ENCODE results near the gene RPS6KB2.

Gene RPS6KB2

GRCh38 chr11:67392183-67392715, 36.0 kb upstream of the RPS6KB2 start:
- no peaks in the 10 kb centered on the region for H3K9me3 Mint-ChIP-seq

GRCh38 chr11:67393437-67393836, 34.9 kb upstream of the RPS6KB2 start:
- peaks cover 31% of the 10 kb centered on the region for H3K4me1 Mint-ChIP-seq (ENCODE audit: low read depth)
- H3K27ac Mint-ChIP-seq = no peak overlapping the region
- no peaks in the 10 kb centered on the region for H3K9me3 Mint-ChIP-seq
- H3K27me3 Mint-ChIP-seq (ENCODE audit: low read depth) = no peaks in the 10 kb centered on the region
- peak overlapping the region; percentile 97 for H3K4me3 Mint-ChIP-seq
- DNase-seq (ENCODE audit: low spot score) = no peak
- peaks cover 35% of the 10 kb centered on the region for H3K36me3 Mint-ChIP-seq (ENCODE audit: low read depth)

More at GRCh38 chr11:67392183-67392715, 36.0 kb upstream of the RPS6KB2 start:
- peak overlapping the region; percentile 97 for H3K4me3 Mint-ChIP-seq
- H3K4me1 Mint-ChIP-seq (ENCODE audit: low read depth) = peaks cover 26% of the 10 kb centered on the region
- H3K36me3 Mint-ChIP-seq (ENCODE audit: low read depth) = peaks cover 25% of the 10 kb centered on the region
- DNase-seq (ENCODE audit: low spot score) = no peak
- H3K27ac Mint-ChIP-seq = peak overlapping the region; percentile 77
- peaks cover under 1% of the 10 kb centered on the region for H3K27me3 Mint-ChIP-seq (ENCODE audit: low read depth)

- peaks cover 31% of the 10 kb centered on the region for H3K4me1 Mint-ChIP-seq (ENCODE audit: low read depth)
- no peak for DNase-seq (ENCODE audit: low spot score)
- H3K4me3 Mint-ChIP-seq = peak overlapping the region; percentile 46
- no peaks in the 10 kb centered on the region for H3K27me3 Mint-ChIP-seq (ENCODE audit: low read depth)
- H3K36me3 Mint-ChIP-seq (ENCODE audit: low read depth) = peaks cover 37% of the 10 kb centered on the region
- H3K9me3 Mint-ChIP-seq = no peaks in the 10 kb centered on the region
- peak overlapping the region; percentile 55 for H3K27ac Mint-ChIP-seq
These were observed 34.3 kb upstream of the RPS6KB2 start for GRCh38 chr11:67393990-67394389.

GRCh38 chr11:67395555-67396258, 32.6 kb upstream of the RPS6KB2 start:
- peaks cover 31% of the 10 kb centered on the region for H3K4me1 Mint-ChIP-seq (ENCODE audit: low read depth)

GRCh38 chr11:67396259-67396581, 32.1 kb upstream of the RPS6KB2 start:
- Mint-ChIP-seq H3K27ac (peak overlapping the region; percentile 55), H3K4me1 (ENCODE audit: low read depth) (peaks cover 29% of the 10 kb centered on the region), H3K27me3 (ENCODE audit: low read depth) (no peaks in the 10 kb centered on the region), H3K9me3 (no peaks in the 10 kb centered on the region), H3K36me3 (ENCODE audit: low read depth) (peaks cover 54% of the 10 kb centered on the region), H3K4me3 (no peak overlapping the region)
- DNase-seq (ENCODE audit: low spot score) = no peak

More at GRCh38 chr11:67395555-67396258, 32.6 kb upstream of the RPS6KB2 start:
- H3K4me3 Mint-ChIP-seq = no peak overlapping the region
- no peaks in the 10 kb centered on the region for H3K9me3 Mint-ChIP-seq
- DNase-seq (ENCODE audit: low spot score) = no peak
- H3K27me3 Mint-ChIP-seq (ENCODE audit: low read depth) = no peaks in the 10 kb centered on the region
- H3K36me3 Mint-ChIP-seq (ENCODE audit: low read depth) = peaks cover 53% of the 10 kb centered on the region
- no peak overlapping the region for H3K27ac Mint-ChIP-seq

GRCh38 chr11:67396587-67397389, 31.5 kb upstream of the RPS6KB2 start:
- Mint-ChIP-seq H3K36me3 (ENCODE audit: low read depth) (peaks cover 54% of the 10 kb centered on the region), H3K4me3 (peak overlapping the region; percentile 62), H3K9me3 (no peaks in the 10 kb centered on the region), H3K27me3 (ENCODE audit: low read depth) (no peaks in the 10 kb centered on the region), H3K27ac (peak overlapping the region; percentile 81), H3K4me1 (ENCODE audit: low read depth) (peaks cover 28% of the 10 kb centered on the region)
- DNase-seq (ENCODE audit: low spot score) = no peak

GRCh38 chr11:67397536-67397935, 30.8 kb upstream of the RPS6KB2 start:
- H3K4me3 Mint-ChIP-seq = peak overlapping the region; percentile 45
- H3K4me1 Mint-ChIP-seq (ENCODE audit: low read depth) = peaks cover 31% of the 10 kb centered on the region
- peak overlapping the region; percentile 31 for H3K27ac Mint-ChIP-seq
- H3K27me3 Mint-ChIP-seq (ENCODE audit: low read depth) = no peaks in the 10 kb centered on the region
- DNase-seq (ENCODE audit: low spot score) = no peak
- no peaks in the 10 kb centered on the region for H3K9me3 Mint-ChIP-seq
- H3K36me3 Mint-ChIP-seq (ENCODE audit: low read depth) = peaks cover 52% of the 10 kb centered on the region

GRCh38 chr11:67397986-67398660, 30.2 kb upstream of the RPS6KB2 start:
- Mint-ChIP-seq H3K27me3 (ENCODE audit: low read depth) (no peaks in the 10 kb centered on the region), H3K27ac (peak overlapping the region; percentile 67), H3K36me3 (ENCODE audit: low read depth) (peaks cover 49% of the 10 kb centered on the region), H3K4me3 (peak overlapping the region; percentile 45), H3K9me3 (no peaks in the 10 kb centered on the region), H3K4me1 (ENCODE audit: low read depth) (peaks cover 28% of the 10 kb centered on the region)
- no peak for DNase-seq (ENCODE audit: low spot score)

- DNase-seq (ENCODE audit: low spot score) = no peak
- Mint-ChIP-seq H3K4me3 (peak overlapping the region; percentile 51), H3K27ac (peak overlapping the region; percentile 31), H3K4me1 (ENCODE audit: low read depth) (peaks cover 27% of the 10 kb centered on the region), H3K9me3 (no peaks in the 10 kb centered on the region), H3K36me3 (ENCODE audit: low read depth) (peaks cover 48% of the 10 kb centered on the region), H3K27me3 (ENCODE audit: low read depth) (no peaks in the 10 kb centered on the region)
These were observed 29.4 kb upstream of the RPS6KB2 start for GRCh38 chr11:67398661-67399563.

GRCh38 chr11:67400251-67400941, 27.9 kb upstream of the RPS6KB2 start:
- no peaks in the 10 kb centered on the region for H3K9me3 Mint-ChIP-seq
- no peaks in the 10 kb centered on the region for H3K27me3 Mint-ChIP-seq (ENCODE audit: low read depth)
- peak overlapping the region; percentile 90 for H3K4me3 Mint-ChIP-seq
- peaks cover 30% of the 10 kb centered on the region for H3K4me1 Mint-ChIP-seq (ENCODE audit: low read depth)
- H3K27ac Mint-ChIP-seq = peak overlapping the region; percentile 69
- DNase-seq (ENCODE audit: low spot score) = no peak
- peaks cover 55% of the 10 kb centered on the region for H3K36me3 Mint-ChIP-seq (ENCODE audit: low read depth)

- Mint-ChIP-seq H3K4me3 (peak overlapping the region; percentile 90), H3K27me3 (ENCODE audit: low read depth) (no peaks in the 10 kb centered on the region), H3K9me3 (no peaks in the 10 kb centered on the region), H3K4me1 (ENCODE audit: low read depth) (peaks cover 34% of the 10 kb centered on the region), H3K36me3 (ENCODE audit: low read depth) (peaks cover 59% of the 10 kb centered on the region), H3K27ac (no peak overlapping the region)
- DNase-seq (ENCODE audit: low spot score) = no peak
These were observed 27.3 kb upstream of the RPS6KB2 start for GRCh38 chr11:67400942-67401494.

- Mint-ChIP-seq H3K36me3 (ENCODE audit: low read depth) (peaks cover 60% of the 10 kb centered on the region), H3K27me3 (ENCODE audit: low read depth) (no peaks in the 10 kb centered on the region), H3K4me3 (peak within 1 kb of the TSS; percentile 90), H3K27ac (peak within 1 kb of the TSS; percentile 84), H3K9me3 (no peaks in the 10 kb centered on the region), H3K4me1 (ENCODE audit: low read depth) (peaks cover 35% of the 10 kb centered on the region)
- peak; percentile 87 for DNase-seq (ENCODE audit: low spot score)
These were observed 26.7 kb upstream of the RPS6KB2 start, which contains the start of gene PPP1CA for GRCh38 chr11:67401495-67402191. TSS of gene PPP1CA (minus strand) at chr11:67401858. CDS start at chr11:67401782, 76 bp downstream.

Data from T-helper 2 cell treated with Interferon-gamma antibody and Interleukin-4, amounts not matched to agents 5 μg/mL and 100 μg/mL, for 36 hours (primary cell).